ENCODE data around the gene LIPH. TPM values are rescaled to one million over a fixed set of nuclear protein-coding genes. Genes with fewer than 3 reads are reported as not detected.

LIPH gene
- total and polyA plus RNA-seq, 10 of the 15 experiments (the other 5 are each of a cell fraction or from before 2014, with no cell fraction given): 2.2 to 11.1 (median 5.4) TPM

- TF ChIP-seq, protein P1, sequence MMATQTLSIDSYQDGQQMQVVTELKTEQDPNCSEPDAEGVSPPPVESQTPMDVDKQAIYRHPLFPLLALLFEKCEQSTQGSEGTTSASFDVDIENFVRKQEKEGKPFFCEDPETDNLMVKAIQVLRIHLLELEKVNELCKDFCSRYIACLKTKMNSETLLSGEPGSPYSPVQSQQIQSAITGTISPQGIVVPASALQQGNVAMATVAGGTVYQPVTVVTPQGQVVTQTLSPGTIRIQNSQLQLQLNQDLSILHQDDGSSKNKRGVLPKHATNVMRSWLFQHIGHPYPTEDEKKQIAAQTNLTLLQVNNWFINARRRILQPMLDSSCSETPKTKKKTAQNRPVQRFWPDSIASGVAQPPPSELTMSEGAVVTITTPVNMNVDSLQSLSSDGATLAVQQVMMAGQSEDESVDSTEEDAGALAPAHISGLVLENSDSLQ (IDR thresholded peaks at IDR 0.05): no peak
- TF ChIP-seq CBX3 (IDR thresholded peaks at IDR 0.05; ENCODE audit: borderline replicate concordance, low read depth) (no peak), SMC3 (IDR thresholded peaks at IDR 0.05; ENCODE audit: borderline replicate concordance, low read length) (no peak), CHD2 (IDR thresholded peaks at IDR 0.05; ENCODE audit: borderline replicate concordance, low read depth, low read length) (no peak), ZNF217 (IDR thresholded peaks at IDR 0.05) (no peak)
These were observed 44.5 kb downstream of the LIPH start (continued) for GRCh38 chr3:185507883-185508282.

GRCh38 chr3:185504636-185505035 is 47.8 kb downstream of the LIPH start:
- Histone ChIP-seq H2AFZ (ENCODE audit: control insufficient read depth, low read depth, low read length) (no peak overlapping the region), H3K4me1 (ENCODE audit: control insufficient read depth, insufficient read depth, low read length) (peaks cover 10% of the 10 kb centered on the region), H3K79me2 (ENCODE audit: control insufficient read depth, insufficient read depth, low read length) (no peaks in the 10 kb centered on the region), H3K27ac (ENCODE audit: control insufficient read depth, insufficient read depth) (no peak overlapping the region), H3K4me3 (no peak overlapping the region), H4K20me1 (ENCODE audit: control insufficient read depth, insufficient read depth) (no peaks in the 10 kb centered on the region), H3K27me3 (replicated peaks in 1 of 2; ENCODE audit: control insufficient read depth in 2 of 2, insufficient read depth in 2 of 2, low read length in 1 of 2) (no peaks in the 10 kb centered on the region), H3K9me3 (replicated peaks; ENCODE audit: control insufficient read depth, insufficient read depth, low read length) (no peaks in the 10 kb centered on the region), H3K4me2 (ENCODE audit: control insufficient read depth, insufficient read depth) (no peak overlapping the region), H3K36me3 (ENCODE audit: control insufficient read depth in 2 of 2, insufficient read depth in 2 of 2, low read length in 1 of 2) (peaks cover 0 to 3% of the 10 kb centered on the region in 2 experiments; a peak in 2 of 4 replicates), H3K9ac (ENCODE audit: control insufficient read depth, insufficient read depth, low read length) (no peak overlapping the region)
- SMC1A ChIA-PET (ENCODE audit: uncharacterized antibody, unreplicated experiment): interaction anchor here (1.7 kb wide), 1 partner anchor 55 kb away, joined by 9 read pairs; no protein-coding TSS in a partner anchor
- in situ Hi-C loops (cut with MboI): no loop called here
- BruUV-seq (replicated peaks): no TSS peak
- POLR2A ChIA-PET: no interaction called here
- CTCF ChIA-PET: interaction anchor here (1.7 kb wide), 1 partner anchor 70 kb away, joined by 7 read pairs; no protein-coding TSS in a partner anchor
- 48% methylated on average over 3 of the region's 3 CpGs for WGBS (ENCODE audit: insufficient coverage, insufficient replicate concordance, low lambda C conversion rate, missing lambda C conversion rate)
- FAIRE-seq (no peak), ATAC-seq (no peak), DNase-seq (ENCODE audit: low read depth, low spot score) (no peak)
- RAD21 ChIA-PET (ENCODE audit: unreplicated experiment): no interaction called here
- intact Hi-C loops (cut with micrococcal nuclease; ENCODE audit: unreplicated experiment): no loop called here
- TF ChIP-seq ZSCAN29 (IDR thresholded peaks at IDR 0.05) (no peak), BCLAF1 (IDR thresholded peaks at IDR 0.05) (no peak)

All from GM12878 (cell line).